ENCODE data around the gene GPR150.

The GPR150 gene

GRCh38 chr5:95649842-95650620, 30.1 kb downstream of the GPR150 start:
- DNase-seq (ENCODE audit: low read depth in 2 of 2): no peak

- no peak for DNase-seq (ENCODE audit: low read depth in 2 of 2)
Measured at GRCh38 chr5:95652849-95653248, 33.0 kb downstream of the GPR150 start.

GRCh38 chr5:95654196-95654595, 34.3 kb downstream of the GPR150 start:
- DNase-seq (ENCODE audit: low read depth in 2 of 2): no peak

- DNase-seq (ENCODE audit: low read depth in 2 of 2): no peak
Measured at GRCh38 chr5:95655575-95655974, 35.7 kb downstream of the GPR150 start.

GRCh38 chr5:95660060-95660459, 40.2 kb downstream of the GPR150 start:
- no peak for DNase-seq (ENCODE audit: low read depth in 2 of 2)

GRCh38 chr5:95662946-95663345, 43.1 kb downstream of the GPR150 start:
- no peak for DNase-seq (ENCODE audit: low read depth in 2 of 2)

- peak in 1 of 2 donors; percentile 5 for DNase-seq (ENCODE audit: low read depth in 2 of 2)
Measured at GRCh38 chr5:95664204-95664786, 44.4 kb downstream of the GPR150 start.

GRCh38 chr5:95667061-95667618, 47.3 kb downstream of the GPR150 start:
- no peak for DNase-seq (ENCODE audit: low read depth in 2 of 2)

GRCh38 chr5:95667678-95668077, 47.8 kb downstream of the GPR150 start:
- no peak for DNase-seq (ENCODE audit: low read depth in 2 of 2)

- no peak for DNase-seq (ENCODE audit: low read depth in 2 of 2)
Measured at GRCh38 chr5:95668216-95668615, 48.3 kb downstream of the GPR150 start.

- DNase-seq (ENCODE audit: low read depth in 2 of 2): no peak
Measured at GRCh38 chr5:95668728-95669127, 48.8 kb downstream of the GPR150 start.

- DNase-seq (ENCODE audit: low read depth in 2 of 2): no peak
Measured at GRCh38 chr5:95669540-95669939, 49.7 kb downstream of the GPR150 start.

- DNase-seq (ENCODE audit: low read depth in 2 of 2): no peak
Measured at GRCh38 chr5:95669985-95670384, 50.1 kb downstream of the GPR150 start.

- no peak for DNase-seq (ENCODE audit: low read depth in 2 of 2)
Measured at GRCh38 chr5:95670568-95670967, 50.7 kb downstream of the GPR150 start.
